H1 (cell line): ENCODE data around the gene RBBP6. TPM values are rescaled to one million over a fixed set of nuclear protein-coding genes. Genes with fewer than 3 reads are reported as not detected.

Experiments used
- CTCF ChIA-PET: fragments of 300-600 bp; sonication (Branson Sonifier 250); formaldehyde crosslinking; loops from one replicate; lab custom pipeline; 2021; ENCODE audit not compliant: partially characterized antibody; lab: Charles Lee
- POLR2A ChIA-PET: fragments of 300-600 bp; sonication (Branson Sonifier 250); formaldehyde crosslinking; loops from one replicate; lab custom pipeline; 2021; ENCODE audit warnings: inconsistent platforms; ENCODE audit not compliant: partially characterized antibody; lab: Charles Lee
- DNase-seq, 2 experiments: peaks; one replicate each; pipeline versions ENCODE4 v3.0.0 to v3.0.0-alpha.2; 2010 to 2022; ENCODE audit warnings: low spot score in 2 of 2, low read depth in 1 of 2, mixed read lengths in 1 of 2
- FAIRE-seq: peaks from 2 replicates; lab custom pipeline; 2011; peaks lifted over from hg19 to GRCh38; lab: Jason Lieb, UNC
- H2AFZ ChIP-seq: 2 replicates; pipeline ENCODE4 v1.8.1; 2012; ENCODE audit warnings: low read length, inconsistent platforms
- H2AK5ac ChIP-seq: 2 replicates; pipeline ENCODE4 v1.6.1; 2013; ENCODE audit warnings: low read depth, low read length
- H2BK120ac ChIP-seq: replicated peaks from 2 replicates; pipeline ENCODE3; 2013; ENCODE audit warnings: low read depth, low read length, inconsistent platforms
- H2BK12ac ChIP-seq: 2 replicates; pipeline ENCODE4 v1.6.1; 2013; ENCODE audit warnings: low read depth, low read length
- H2BK15ac ChIP-seq: 2 replicates; pipeline ENCODE4 v1.6.1; 2013; ENCODE audit warnings: low read length
- H2BK20ac ChIP-seq: 2 replicates; pipeline ENCODE4 v1.6.1; 2013; ENCODE audit warnings: low read length
- H2BK5ac ChIP-seq: 2 replicates; pipeline ENCODE4 v1.6.1; 2013; ENCODE audit warnings: low read depth, low read length
- H3K14ac ChIP-seq: 2 replicates; pipeline ENCODE4 v1.6.1; 2013; ENCODE audit warnings: inconsistent platforms; ENCODE audit not compliant: insufficient read length
- H3K18ac ChIP-seq: 2 replicates; pipeline ENCODE4 v1.6.1; 2013; ENCODE audit warnings: low read length; ENCODE audit errors: extremely low read depth
- H3K23ac ChIP-seq: 2 replicates; pipeline ENCODE4 v1.6.1; 2013; ENCODE audit warnings: inconsistent platforms; ENCODE audit not compliant: insufficient read length
- H3K23me2 ChIP-seq: 2 replicates; pipeline ENCODE4 v1.6.1; 2013; ENCODE audit warnings: low read depth, low read length
- H3K27ac ChIP-seq: 2 replicates; pipeline ENCODE4 v1.6.1; 2011; ENCODE audit warnings: low read depth, low read length, inconsistent platforms
- H3K27me3 ChIP-seq, 4 experiments: replicated peaks in 1 of 4; 1 replicate in 1 of 4; 2 replicates in 3 of 4; pipeline versions ENCODE4 v1.6.1 to v1.8.1; 2011 to 2013; ENCODE audit warnings: low read length in 3 of 4, mild to moderate bottlenecking in 3 of 4, inconsistent platforms in 2 of 4, mixed read lengths in 2 of 4, moderate library complexity in 1 of 4; ENCODE audit not compliant: control insufficient read depth in 3 of 4, insufficient read depth in 3 of 4; ENCODE audit errors: extremely low read depth in 1 of 4
- H3K36me3 ChIP-seq, 4 experiments: 2 replicates each; pipeline versions ENCODE4 v1.6.1 to v1.8.1; 2011 to 2013; ENCODE audit warnings: mild to moderate bottlenecking in 4 of 4, low read length in 3 of 4, moderate library complexity in 2 of 4, control low read depth in 1 of 4, inconsistent platforms in 1 of 4; ENCODE audit not compliant: insufficient read depth in 4 of 4, control insufficient read depth in 2 of 4
- H3K4ac ChIP-seq: replicated peaks from 2 replicates; pipeline ENCODE3; 2013; ENCODE audit warnings: low read length, low read depth, mixed read lengths, inconsistent platforms; ENCODE audit not compliant: insufficient read length
- H3K4me1 ChIP-seq, 4 experiments: replicated peaks in 1 of 4; 1 replicate in 1 of 4; 2 replicates in 3 of 4; pipeline versions ENCODE4 v1.6.1 to v1.8.1; 2011 to 2013; ENCODE audit warnings: low read length in 3 of 4, inconsistent platforms in 2 of 4, mixed read lengths in 1 of 4; ENCODE audit not compliant: insufficient read depth in 4 of 4, control insufficient read depth in 3 of 4
- H3K4me2 ChIP-seq, 2 experiments: 2 replicates each; pipeline versions ENCODE4 v1.6.1 to v1.8.1; 2011 to 2013; ENCODE audit warnings: low read depth in 2 of 2, low read length in 2 of 2, control low read depth in 1 of 2, inconsistent platforms in 1 of 2, mild to moderate bottlenecking in 1 of 2; ENCODE audit not compliant: insufficient read depth in 1 of 2
- H3K4me3 ChIP-seq, 4 experiments: fragments of 200-600, 300-600 bp in 1 of 4; sonication (generic), shearing (Covaris generic), sonication (Bioruptor Twin) in 1 of 4; 2 replicates each; pipeline versions ENCODE4 v1.5.1 to v1.8.1; 2011 to 2016; ENCODE audit warnings: low read length in 4 of 4, low read depth in 3 of 4, control low read depth in 2 of 4, inconsistent platforms in 2 of 4, mild to moderate bottlenecking in 2 of 4, mixed read lengths in 1 of 4, moderate library complexity in 1 of 4; ENCODE audit not compliant: insufficient read depth in 2 of 4; ENCODE audit errors: extremely low read depth in 1 of 4
- H3K56ac ChIP-seq: replicated peaks from 2 replicates; pipeline ENCODE3; 2013; ENCODE audit warnings: low read depth, mild to moderate bottlenecking, mixed read lengths, low read length, inconsistent platforms; ENCODE audit not compliant: insufficient read length
- H3K79me1 ChIP-seq: 2 replicates; pipeline ENCODE4 v1.6.1; 2013; ENCODE audit warnings: low read depth, low read length, control low read depth
- H3K79me2 ChIP-seq, 2 experiments: 2 replicates each; pipeline versions ENCODE4 v1.6.1 to v1.8.1; 2012 to 2013; ENCODE audit warnings: low read length in 2 of 2, mild to moderate bottlenecking in 2 of 2, inconsistent platforms in 1 of 2; ENCODE audit not compliant: insufficient read depth in 2 of 2, control insufficient read depth in 1 of 2
- H3K9ac ChIP-seq, 4 experiments: replicated peaks in 1 of 4; 1 replicate in 1 of 4; 2 replicates in 3 of 4; pipeline versions ENCODE4 v1.6.1 to v1.8.1; 2011 to 2013; ENCODE audit warnings: low read depth in 3 of 4, low read length in 3 of 4, control low read depth in 2 of 4, mild to moderate bottlenecking in 2 of 4, moderate library complexity in 2 of 4, inconsistent platforms in 1 of 4; ENCODE audit errors: extremely low read depth in 1 of 4
- H3K9me3 ChIP-seq, 2 experiments: 2 replicates each; pipeline versions ENCODE4 v1.6.1 to v1.8.1; 2012 to 2013; ENCODE audit warnings: mild to moderate bottlenecking in 2 of 2, moderate library complexity in 2 of 2, control low read depth in 1 of 2, inconsistent platforms in 1 of 2, low read depth in 1 of 2, low read length in 1 of 2, mixed read lengths in 1 of 2; ENCODE audit not compliant: insufficient read depth in 2 of 2
- H4K20me1 ChIP-seq, 2 experiments: replicated peaks in 1 of 2; 2 replicates each; pipeline versions ENCODE3 to v1.8.1; 2011 to 2013; ENCODE audit warnings: inconsistent platforms in 2 of 2, low read length in 2 of 2, mild to moderate bottlenecking in 1 of 2; ENCODE audit not compliant: insufficient read depth in 2 of 2, control insufficient read depth in 1 of 2
- H4K5ac ChIP-seq: 2 replicates; pipeline ENCODE4 v1.6.1; 2013; ENCODE audit warnings: low read length, low read depth, mixed read lengths, inconsistent platforms; ENCODE audit not compliant: insufficient read length
- H4K8ac ChIP-seq: 2 replicates; pipeline ENCODE4 v1.8.0; 2013; ENCODE audit warnings: mild to moderate bottlenecking, moderate library complexity, low read length, inconsistent platforms; ENCODE audit not compliant: insufficient read depth; ENCODE audit errors: extremely low read depth
- H4K91ac ChIP-seq: replicated peaks from 2 replicates; pipeline ENCODE3; 2013; ENCODE audit warnings: low read length, mixed read lengths, inconsistent platforms; ENCODE audit not compliant: insufficient read length
- WGBS, 2 experiments: shearing (Covaris generic) in 1 of 2; methylation state at CpG; one replicate each; pipeline versions ENCODE4 v1.1.6 to v1.1.7; 2013 to 2015; ENCODE audit warnings: low lambda C conversion rate in 2 of 2, mixed read lengths in 2 of 2, inconsistent platforms in 1 of 2, low coverage in 1 of 2, missing lambda C conversion rate in 1 of 2; ENCODE audit not compliant: insufficient replicate concordance in 2 of 2, insufficient coverage in 1 of 2, insufficient read length in 1 of 2; ENCODE audit errors: extremely low coverage in 1 of 2, missing lambda C conversion rate in 1 of 2; 5-methylcytosine and 5-hydroxymethylcytosine counted together
- polyA plus RNA-seq, 7 experiments: library from polyadenylated mRNA; depleted of rRNA in 3 of 7; stranded (reverse) in 5 of 7; unstranded in 2 of 7; fragments of >200 nt in 5 of 7; fragments of 200-250 nt in 2 of 7; gene quantifications; 1 replicate in 5 of 7; 2 replicates in 1 of 7; 4 replicates in 1 of 7; pipeline versions ENCODE4 v1.2.1 to v1.2.3, GENCODE V29; 2011 to 2013; ENCODE audit warnings: missing spikeins in 2 of 7, mixed read lengths in 2 of 7
- total RNA-seq: library from RNA; stranded (reverse); fragmentation: NEBNext Ultra II Directional; extraction: Animal tissue kit (Norgen Biotek cat#: 25700); gene quantifications from 2 replicates; pipeline ENCODE4 v1.2.1, GENCODE V29; 2021

The RBBP6 gene
- total and polyA plus RNA-seq, 2 of the 8 experiments (the other 6 are each of a cell fraction or from before 2014, with no cell fraction given): 22.5 to 54.5 TPM

DNA sequence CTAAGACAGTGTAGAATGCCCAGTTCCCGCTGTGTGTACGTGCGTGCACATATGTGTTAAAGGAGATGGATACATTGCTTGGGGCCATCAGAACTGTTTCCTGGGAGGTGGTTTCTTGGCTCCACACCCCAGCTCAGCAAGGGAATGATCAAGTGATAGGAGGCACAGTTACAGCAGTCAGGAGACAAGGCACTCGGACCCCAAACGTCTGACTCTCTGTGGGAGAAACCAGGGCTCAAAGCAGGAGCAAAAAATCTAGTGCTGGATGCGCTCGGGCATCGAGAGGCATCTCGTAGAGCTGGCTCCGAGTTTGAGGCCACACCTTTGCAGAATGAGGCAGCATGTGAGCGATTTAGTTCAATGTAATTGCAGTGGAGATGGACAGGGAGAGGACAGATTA, 71.9 kb downstream of the RBBP6 start:
- peak overlapping the region; percentile 39; the same call in 1 of the 2 replicates for H2BK12ac ChIP-seq
- no peak overlapping the region for H3K4ac ChIP-seq
- no peak overlapping the region for H3K18ac ChIP-seq
- H2BK5ac ChIP-seq: no peak overlapping the region
- H2AFZ ChIP-seq: no peak overlapping the region
- no peak overlapping the region for H4K8ac ChIP-seq
- no peak overlapping the region for H3K27ac ChIP-seq
- peaks cover 2 to 9% (median 4%) of the 10 kb centered on the region in 4 experiments; a peak in 4 of 7 replicates for H3K27me3 ChIP-seq
- no peaks in the 10 kb centered on the region for H3K36me3 ChIP-seq
- 0 out of 2 replicates have a peak overlapping the region, but pooled peaks have one; percentile 75 for H2AK5ac ChIP-seq
- H3K79me2 ChIP-seq: no peaks in the 10 kb centered on the region
- H4K5ac ChIP-seq: no peak overlapping the region
- ChIA-PET POLR2A (interaction anchor here (0.9 to 1.4 kb wide), 4 partner anchors 9 to 116 kb away, joined by 3 to 5 read pairs (median 4); no protein-coding TSS in a partner anchor), CTCF (interaction anchor here (0.6 to 1.5 kb wide), 2 partner anchors 75 to 296 kb away, joined by 3 read pairs; no protein-coding TSS in a partner anchor)
- H2BK15ac ChIP-seq: no peak overlapping the region; the same call in 1 of the 2 replicates
- H4K91ac ChIP-seq: no peak overlapping the region
- H3K4me1 ChIP-seq: no peaks in the 10 kb centered on the region; a peak in 1 of 7 replicates
- H2BK20ac ChIP-seq: no peak overlapping the region
- WGBS, 2 experiments: 92% methylated on average over 11 of the region's 11 CpGs; no CpG with 5 or more reads in 1 of the 2 experiments
- H3K23ac ChIP-seq: no peak overlapping the region
- no peak overlapping the region; a peak in 1 of 4 replicates for H3K4me2 ChIP-seq
- no peaks in the 10 kb centered on the region for H3K9me3 ChIP-seq
- H3K23me2 ChIP-seq: peaks cover 11% of the 10 kb centered on the region
- no peak overlapping the region for H3K9ac ChIP-seq
- H2BK120ac ChIP-seq: no peak overlapping the region
- H3K56ac ChIP-seq: no peak overlapping the region
- no peak overlapping the region; a peak in 1 of 8 replicates for H3K4me3 ChIP-seq
- H3K14ac ChIP-seq: no peak overlapping the region
- no peak for FAIRE-seq
- no peaks in the 10 kb centered on the region for H3K79me1 ChIP-seq
- no peaks in the 10 kb centered on the region for H4K20me1 ChIP-seq
- DNase-seq: no peak
